SK-N-SH (cell line): ENCODE measurements around the gene KIAA0319L. TPM values are rescaled to one million over a fixed set of nuclear protein-coding genes. Genes with fewer than 3 reads are reported as not detected.

Experiments
- CTCF ChIA-PET: fragments of 300-600, 350-600 bp; formaldehyde crosslinking; extraction: SDS; loops from one replicate; lab custom pipeline; 2021; lab: Yijun Ruan, JAX
- POLR2A ChIA-PET: fragments of 350-600 bp; sonication (Branson Sonifier 250); formaldehyde crosslinking; extraction: SDS; loops from one replicate; lab custom pipeline; 2020; ENCODE audit warnings: antibody characterized with exemption, inconsistent platforms; lab: Yijun Ruan, JAX
- DNase-seq: peaks from one replicate; pipeline ENCODE4 v3.0.0; 2012
- H2AFZ ChIP-seq: fragments of 200-600 bp; sonication (generic); 2 replicates; pipeline ENCODE4 v1.8.1; 2016; ENCODE audit warnings: antibody characterized with exemption, mild to moderate bottlenecking, low read depth
- H3F3A ChIP-seq: fragments of 200-600 bp; sonication (generic); replicated peaks from 2 replicates; pipeline ENCODE3; 2016; ENCODE audit warnings: antibody characterized with exemption, mild to moderate bottlenecking; ENCODE audit not compliant: insufficient read depth
- H3K27ac ChIP-seq, 2 experiments: fragments of 200-500 bp in 1 of 2; fragments of 200-600 bp in 1 of 2; sonication (Bioruptor generic) in 1 of 2; sonication (generic), shearing (Covaris generic) in 1 of 2; 2 replicates each; pipeline versions ENCODE4 v1.5.1 to v1.6.1; 2014 to 2016; ENCODE audit warnings: low read depth in 2 of 2, inconsistent platforms in 1 of 2, low read length in 1 of 2, mild to moderate bottlenecking in 1 of 2, mixed read lengths in 1 of 2
- H3K27me3 ChIP-seq: fragments of 200-600 bp; sonication (generic), shearing (Covaris generic); 2 replicates; pipeline ENCODE4 v1.6.1; 2016; ENCODE audit warnings: mixed run types; ENCODE audit not compliant: insufficient read depth
- H3K36me3 ChIP-seq, 2 experiments: fragments of 200-500 bp in 1 of 2; fragments of 200-600 bp in 1 of 2; sonication (Bioruptor generic) in 1 of 2; sonication (generic) in 1 of 2; replicated peaks in 1 of 2; 2 replicates each; pipeline versions ENCODE3 to v1.5.1; 2014 to 2016; ENCODE audit warnings: low read length in 1 of 2, mild to moderate bottlenecking in 1 of 2; ENCODE audit not compliant: insufficient read depth in 2 of 2, control insufficient read depth in 1 of 2
- H3K4me1 ChIP-seq, 2 experiments: fragments of 200-500 bp in 1 of 2; fragments of 200-600 bp in 1 of 2; sonication (Bioruptor generic) in 1 of 2; sonication (generic), shearing (Covaris generic) in 1 of 2; 2 replicates each; pipeline versions ENCODE4 v1.5.1 to v1.6.1; 2014 to 2016; ENCODE audit warnings: low read depth in 1 of 2, low read length in 1 of 2, mixed run types in 1 of 2; ENCODE audit not compliant: insufficient read depth in 2 of 2, control insufficient read depth in 1 of 2
- H3K4me2 ChIP-seq: fragments of 200-600 bp; sonication (generic), shearing (Covaris generic); 2 replicates; pipeline ENCODE4 v1.6.1; 2017; ENCODE audit warnings: mixed run types
- H3K4me3 ChIP-seq, 2 experiments: fragments of 200-500 bp in 1 of 2; fragments of 200-600 bp in 1 of 2; sonication (Bioruptor generic) in 1 of 2; sonication (generic), shearing (Covaris generic) in 1 of 2; 2 replicates each; pipeline versions ENCODE4 v1.5.1 to v1.8.1; 2014 to 2016; ENCODE audit warnings: low read depth in 2 of 2, inconsistent platforms in 1 of 2, low read length in 1 of 2, mild to moderate bottlenecking in 1 of 2, mixed read lengths in 1 of 2, moderate library complexity in 1 of 2
- H3K79me2 ChIP-seq: fragments of 200-600 bp; sonication (generic); 2 replicates; pipeline ENCODE4 v1.8.1; 2017; ENCODE audit warnings: mild to moderate bottlenecking; ENCODE audit not compliant: insufficient read depth
- H3K9ac ChIP-seq: fragments of 200-600 bp; sonication (generic); 2 replicates; pipeline ENCODE4 v1.6.1; 2017; ENCODE audit warnings: mixed run types
- H3K9me2 ChIP-seq: fragments of 200-600 bp; sonication (generic); 2 replicates; pipeline ENCODE4 v1.6.1; 2017; ENCODE audit warnings: mixed run types
- H3K9me3 ChIP-seq: fragments of 200-600 bp; sonication (generic); 2 replicates; pipeline ENCODE4 v1.6.1; 2017; ENCODE audit warnings: mixed run types, mild to moderate bottlenecking, moderate library complexity
- H4K20me1 ChIP-seq: fragments of 200-600 bp; sonication (generic); 2 replicates; pipeline ENCODE4 v1.6.1; 2017; ENCODE audit warnings: mild to moderate bottlenecking, mixed run types; ENCODE audit not compliant: insufficient read depth
- CHD2 ChIP-seq: fragments of 150-350 bp; IDR thresholded peaks from 2 replicates; pipeline ENCODE4 v1.6.1; 2018; ENCODE audit warnings: low read length; ENCODE audit not compliant: partially characterized antibody
- EP300 ChIP-seq, 2 experiments: IDR thresholded peaks; 2 replicates each; pipeline versions ENCODE4 v1.4.0 to v1.6.1; 2012; ENCODE audit warnings: borderline replicate concordance in 1 of 2, low read depth in 1 of 2, low read length in 1 of 2
- FOSL2 ChIP-seq: IDR thresholded peaks from 2 replicates; pipeline ENCODE4 v1.4.0; 2012; ENCODE audit warnings: low read depth, mild to moderate bottlenecking, moderate library complexity, borderline replicate concordance
- FOXJ3 ChIP-seq: sonication (generic); formaldehyde crosslinking; IDR thresholded peaks from 2 replicates; pipeline ENCODE4 v1.5.1; 2020; ENCODE audit warnings: mild to moderate bottlenecking, missing genetic modification reagents
- GABPA ChIP-seq: IDR thresholded peaks from 2 replicates; pipeline ENCODE4 v1.4.0; 2012; ENCODE audit warnings: low read depth, mild to moderate bottlenecking
- MAX ChIP-seq: IDR thresholded peaks from 2 replicates; pipeline ENCODE4 v1.4.0; 2012; ENCODE audit warnings: low read depth
- MEF2A ChIP-seq: IDR thresholded peaks from 2 replicates; pipeline ENCODE4 v1.4.0; 2012; ENCODE audit warnings: low read depth, borderline replicate concordance
- MXI1 ChIP-seq: IDR thresholded peaks from 2 replicates; pipeline ENCODE4 v1.6.1; 2012; ENCODE audit warnings: mild to moderate bottlenecking, low read depth, low read length, improper control_type of control experiment
- NRF1 ChIP-seq: IDR thresholded peaks from 2 replicates; pipeline ENCODE4 v1.6.1; 2012; ENCODE audit warnings: low read depth, mild to moderate bottlenecking, low read length
- POLR2AphosphoS5 ChIP-seq: IDR thresholded peaks from 2 replicates; pipeline ENCODE4 v1.6.1; 2012; ENCODE audit warnings: low read depth, low read length
- REST ChIP-seq: IDR thresholded peaks from 2 replicates; pipeline ENCODE4 v1.6.1; 2012; ENCODE audit warnings: mild to moderate bottlenecking, low read depth, low read length, moderate library complexity
- SIN3A ChIP-seq: IDR thresholded peaks from 2 replicates; pipeline ENCODE4 v1.6.1; 2012; ENCODE audit warnings: low read depth, mild to moderate bottlenecking, low read length, moderate library complexity, borderline replicate concordance
- TAF1 ChIP-seq: IDR thresholded peaks from 2 replicates; pipeline ENCODE4 v1.6.1; 2012; ENCODE audit warnings: low read depth, mild to moderate bottlenecking, low read length, moderate library complexity, borderline replicate concordance
- TCF12 ChIP-seq: IDR thresholded peaks from 2 replicates; pipeline ENCODE4 v1.4.0; 2012
- WGBS: methylation state at CpG from one replicate; pipeline ENCODE4 v1.1.6; 2017; ENCODE audit warnings: low lambda C conversion rate; 5-methylcytosine and 5-hydroxymethylcytosine counted together
- polyA plus RNA-seq, 3 experiments: library from polyadenylated mRNA; depleted of rRNA; stranded (reverse); fragments of >200 nt; gene quantifications; 2 replicates each; pipeline ENCODE4 v1.2.3, GENCODE V29; 2012

KIAA0319L gene
- polyA plus RNA-seq (2012; rRNA removed) = 51.9 and 63.2 TPM in 2 replicates
- polyA plus RNA-seq (2012; cell fraction: cytosol; rRNA removed) = 47.0 and 47.9 TPM in 2 replicates
- 92.9 and 108 TPM in 2 replicates for polyA plus RNA-seq (2012; cell fraction: nucleus; rRNA removed)

GRCh38 chr1:35557118-35557610 lies at the start of gene KIAA0319L:
KIAA0319L (minus strand) TSS chr1:35557403; CDS start chr1:35554491, 2,912 bp downstream.
- peaks cover 6% of the 10 kb centered on the region; the same call in 1 of the 2 replicates for H4K20me1 ChIP-seq
- CTCF ChIA-PET = interaction anchor here (0.6 to 8.2 kb wide), 5 partner anchors 19 to 159 kb away, joined by 3 to 81 read pairs (median 3); no protein-coding TSS in a partner anchor

More at GRCh38 chr1:35557118-35557610, at the start of gene KIAA0319L:
- peak within 1 kb of the TSS; percentile 88 to 89 for H3K4me3 ChIP-seq
- no peaks in the 10 kb centered on the region for H3K9me2 ChIP-seq
- H3K4me2 ChIP-seq = peak within 1 kb of the TSS; percentile 74
- TF ChIP-seq EP300 (IDR thresholded peaks at IDR 0.05; ENCODE audit: borderline replicate concordance in 1 of 2, low read depth in 1 of 2, low read length in 1 of 2) (0 out of 4 replicates have a peak, but pooled peaks of 1 of the 2 experiments have one; percentile 4), TAF1 (peak; percentile 31; the same call in 1 of the 2 replicates), FOXJ3 (CRISPR knock-in tag) (0 out of 2 replicates have a peak, but pooled peaks have one; percentile 7), MAX (0 out of 2 replicates have a peak, but pooled peaks have one; percentile 19), CHD2 (no peak), MEF2A (no peak), SIN3A (0 out of 2 replicates have a peak, but pooled peaks have one; percentile 0), TCF12 (no peak), FOSL2 (no peak), REST (peak; percentile 84), GABPA (peak; percentile 91), POLR2AphosphoS5 (peak; percentile 73), MXI1 (peak; percentile 50), NRF1 (no peak; the same call in 1 of the 2 replicates)
- peak within 1 kb of the TSS; percentile 77; the same call in 1 of the 2 replicates for H2AFZ ChIP-seq
- peaks cover 17 to 26% of the 10 kb centered on the region in 2 experiments for H3K36me3 ChIP-seq
- 2% methylated on average over 23 of the region's 39 CpGs for WGBS
- no peaks in the 10 kb centered on the region for H3K27me3 ChIP-seq
- POLR2A ChIA-PET = interaction anchor here (0.6 to 1.4 kb wide), 8 partner anchors 51 to 481 kb away, joined by 3 to 11 read pairs (median 4); partner anchors contain the start of gene SFPQ
- H3K9ac ChIP-seq = peak within 1 kb of the TSS; percentile 84
- peak; percentile 94 for DNase-seq
- peaks cover 59% of the 10 kb centered on the region for H3K79me2 ChIP-seq
- H3K4me1 ChIP-seq = peaks cover 4 to 41% of the 10 kb centered on the region in 2 experiments; a peak in 3 of 4 replicates
- peak within 1 kb of the TSS; percentile 91 to 99 for H3K27ac ChIP-seq
- H3F3A ChIP-seq = peaks cover 12% of the 10 kb centered on the region
- H3K9me3 ChIP-seq = no peaks in the 10 kb centered on the region
